Measurements from ENCODE around the gene RPGR.

DNA sequence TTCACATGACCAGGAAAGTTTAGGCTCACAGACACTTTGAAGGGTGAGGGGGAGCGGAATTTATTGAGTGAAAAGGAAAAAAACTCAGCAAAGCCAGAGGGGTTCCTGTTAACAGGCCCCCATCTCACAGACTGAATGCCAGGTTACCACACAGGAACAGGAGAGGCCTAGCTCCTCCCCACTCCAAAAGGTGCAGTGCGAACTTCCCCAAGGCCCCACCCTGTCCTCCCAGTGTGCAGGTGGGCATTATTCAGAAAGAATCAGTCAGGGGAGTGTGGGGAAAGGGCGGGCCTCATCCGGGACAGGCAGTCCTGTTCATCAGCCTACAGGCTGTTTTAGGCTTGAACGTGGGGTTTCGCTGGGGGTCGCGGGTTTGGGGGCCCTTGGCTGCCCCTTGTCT is 29.1 kb upstream of the RPGR start:
- TF ChIP-seq ZNF274 (IDR thresholded peaks at IDR 0.05; ENCODE audit: low read depth, low read length) (no peak), SUZ12 (IDR thresholded peaks at IDR 0.05; ENCODE audit: extremely low read depth, insufficient read depth, insufficient read length) (no peak)
